GM23248 (cell line): ENCODE results near the gene SYNJ1. TPM values are rescaled to one million over a fixed set of nuclear protein-coding genes. Genes with fewer than 3 reads are reported as not detected.
"Not testable (repeated sequence)": the region's sequence is repeated elsewhere in the genome, so short reads cannot be mapped to it uniquely, and the experiment has no call there.

Source experiments
- DNase-seq: peaks from one replicate; pipeline ENCODE4 v3.0.0-alpha.2; 2015
- H2AFZ ChIP-seq: fragments of 200-600 bp; sonication (generic); 2 replicates; pipeline ENCODE4 v1.6.1; 2016; ENCODE audit warnings: antibody characterized with exemption
- H3F3A ChIP-seq: fragments of 200-600 bp; sonication (generic); 2 replicates; pipeline ENCODE4 v1.6.1; 2016; ENCODE audit warnings: mild to moderate bottlenecking, antibody characterized with exemption, mixed run types; ENCODE audit not compliant: insufficient read depth
- H3K27ac ChIP-seq: fragments of 200-600 bp; sonication (generic); 2 replicates; pipeline ENCODE4 v1.5.1; 2016; ENCODE audit warnings: mild to moderate bottlenecking
- H3K27me3 ChIP-seq: fragments of 200-600 bp; sonication (generic); replicated peaks from 2 replicates; pipeline ENCODE4 v1.6.1; 2016; ENCODE audit warnings: mild to moderate bottlenecking; ENCODE audit not compliant: insufficient read depth
- H3K36me3 ChIP-seq: fragments of 200-600 bp; sonication (generic); 2 replicates; pipeline ENCODE4 v1.6.1; 2016; ENCODE audit warnings: low read depth, mild to moderate bottlenecking
- H3K4me1 ChIP-seq: fragments of 200-600 bp; sonication (generic); 2 replicates; pipeline ENCODE4 v1.6.1; 2016; ENCODE audit warnings: mild to moderate bottlenecking; ENCODE audit not compliant: insufficient read depth
- H3K4me2 ChIP-seq: fragments of 200-600 bp; sonication (generic); one replicate; pipeline ENCODE4 v1.6.1; 2016; ENCODE audit warnings: mild to moderate bottlenecking; ENCODE audit not compliant: unreplicated experiment
- H3K4me3 ChIP-seq: fragments of 200-600 bp; sonication (generic); 2 replicates; pipeline ENCODE4 v1.5.1; 2016; ENCODE audit warnings: mild to moderate bottlenecking
- H3K79me2 ChIP-seq: fragments of 200-600 bp; sonication (generic); 2 replicates; pipeline ENCODE4 v1.6.1; 2016; ENCODE audit warnings: mild to moderate bottlenecking; ENCODE audit not compliant: insufficient read depth
- H3K9ac ChIP-seq: fragments of 200-600 bp; sonication (generic); 2 replicates; pipeline ENCODE4 v1.6.1; 2016; ENCODE audit warnings: mild to moderate bottlenecking
- H3K9me2 ChIP-seq: fragments of 200-600 bp; sonication (generic); 2 replicates; pipeline ENCODE4 v1.6.1; 2016; ENCODE audit warnings: mixed run types, mild to moderate bottlenecking, moderate library complexity; ENCODE audit not compliant: insufficient read depth
- H3K9me3 ChIP-seq: fragments of 200-600 bp; sonication (generic); one replicate; pipeline ENCODE4 v1.6.1; 2017; ENCODE audit warnings: low read depth
- H4K20me1 ChIP-seq: fragments of 200-600 bp; sonication (generic); 2 replicates; pipeline ENCODE4 v1.6.0; 2016; ENCODE audit not compliant: insufficient read depth
- EZH2 ChIP-seq: fragments of 200-600 bp; sonication (generic); IDR thresholded peaks from 2 replicates; pipeline ENCODE4 v1.6.1; 2018; ENCODE audit warnings: antibody characterized with exemption, mild to moderate bottlenecking; ENCODE audit not compliant: insufficient read depth, poor library complexity, severe bottlenecking
- EZH2phosphoT487 ChIP-seq: fragments of 200-600 bp; sonication (generic); IDR thresholded peaks from 2 replicates; pipeline ENCODE4 v1.6.1; 2018; ENCODE audit warnings: antibody characterized with exemption, moderate library complexity, mild to moderate bottlenecking, low read depth; ENCODE audit not compliant: insufficient read depth
- WGBS, 2 experiments: methylation state at CpG; one replicate each; pipeline ENCODE4 v1.1.6; 2015 to 2017; ENCODE audit warnings: low lambda C conversion rate in 2 of 2, low coverage in 1 of 2; ENCODE audit errors: missing lambda C conversion rate in 2 of 2; 5-methylcytosine and 5-hydroxymethylcytosine counted together
- in situ Hi-C: fragments of 300-500 bp; cut with MboI; formaldehyde crosslinking; loops from 2 replicates; pipeline ENCODE4 v1.15.0; 2020
- polyA plus RNA-seq: library from polyadenylated mRNA; unstranded; fragments of >200 nt; fragmentation: Nextera tagmentation; extraction: Ambion mirVana; gene quantifications from 2 replicates; pipeline ENCODE4 v1.2.1, GENCODE V29; 2016
- total RNA-seq: library from RNA; depleted of rRNA; stranded (reverse); fragments of >200 nt; shearing (Covaris generic); gene quantifications from 2 replicates; pipeline ENCODE4 v1.2.3, GENCODE V29; 2014

Gene SYNJ1
- total and polyA plus RNA-seq, 2 experiments from 2014 or later, result 4.6 to 5.0 TPM

DNA sequence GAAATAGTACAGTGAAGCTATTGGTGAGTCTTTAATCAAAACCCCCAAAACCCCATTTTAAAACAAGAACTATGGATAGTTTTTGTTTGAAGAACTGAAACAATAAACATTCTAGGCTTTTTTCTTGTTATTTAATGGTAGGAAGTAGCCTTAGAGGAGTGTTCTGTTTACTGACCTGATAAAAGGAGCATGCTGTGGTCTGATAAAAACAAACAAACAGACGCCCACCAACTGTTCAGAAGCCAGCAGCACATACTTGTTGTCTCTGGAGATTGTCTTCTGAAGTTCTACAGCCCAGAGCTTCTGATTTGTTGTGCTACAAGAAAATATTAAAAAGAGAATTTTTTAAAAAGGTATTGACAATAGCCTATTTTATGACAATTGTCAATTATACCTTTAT is 61.6 kb downstream of the SYNJ1 start:
- WGBS, 2 experiments, result 96 to 100% methylated on average over 1 of the region's 1 CpG
- Histone ChIP-seq H2AFZ (no peak overlapping the region), H3K9ac (no peak overlapping the region), H3F3A (no peaks in the 10 kb centered on the region), H3K27me3 (no peaks in the 10 kb centered on the region), H3K9me3 (no peaks in the 10 kb centered on the region), H3K4me1 (no peaks in the 10 kb centered on the region), H3K9me2 (no peaks in the 10 kb centered on the region), H3K4me3 (no peak overlapping the region), H4K20me1 (no peaks in the 10 kb centered on the region), H3K79me2 (no peaks in the 10 kb centered on the region), H3K27ac (no peak overlapping the region), H3K4me2 (no peak overlapping the region), H3K36me3 (peaks cover 28% of the 10 kb centered on the region)
- DNase-seq, result no peak
- in situ Hi-C loops, result no loop called here
- TF ChIP-seq EZH2phosphoT487 (no peak), EZH2 (no peak)

DNA sequence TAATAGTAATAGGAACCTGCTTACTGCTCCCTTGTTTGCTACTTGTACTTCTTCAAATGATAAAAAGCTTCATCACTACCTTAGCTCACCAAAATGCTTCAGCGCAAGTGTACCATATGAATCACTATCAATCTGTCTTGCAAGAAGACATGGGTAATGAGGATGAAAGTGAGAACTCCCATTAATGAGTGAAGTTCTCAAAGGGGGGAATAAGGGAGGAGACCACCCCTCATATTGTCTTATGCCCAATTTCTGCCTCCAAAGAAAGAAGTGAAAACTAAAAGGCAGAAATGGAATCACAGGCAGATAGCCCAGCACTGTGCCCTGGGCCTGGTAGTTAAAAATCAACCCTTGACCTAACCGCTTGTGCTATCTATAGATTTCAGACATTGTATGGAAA is 63.7 kb downstream of the SYNJ1 start:
- H3K36me3 ChIP-seq, result peaks cover 28% of the 10 kb centered on the region
- WGBS, 2 experiments, result 95 to 100% methylated on average over 2 of the region's 2 CpGs
- H3K79me2 ChIP-seq, H3K4me2 ChIP-seq, in situ Hi-C loops, H3K9me2 ChIP-seq, H3K9me3 ChIP-seq, H3F3A ChIP-seq, H3K27me3 ChIP-seq, H3K9ac ChIP-seq, H2AFZ ChIP-seq, H4K20me1 ChIP-seq, H3K4me1 ChIP-seq, H3K4me3 ChIP-seq, H3K27ac ChIP-seq, DNase-seq: not testable (repeated sequence)

DNA sequence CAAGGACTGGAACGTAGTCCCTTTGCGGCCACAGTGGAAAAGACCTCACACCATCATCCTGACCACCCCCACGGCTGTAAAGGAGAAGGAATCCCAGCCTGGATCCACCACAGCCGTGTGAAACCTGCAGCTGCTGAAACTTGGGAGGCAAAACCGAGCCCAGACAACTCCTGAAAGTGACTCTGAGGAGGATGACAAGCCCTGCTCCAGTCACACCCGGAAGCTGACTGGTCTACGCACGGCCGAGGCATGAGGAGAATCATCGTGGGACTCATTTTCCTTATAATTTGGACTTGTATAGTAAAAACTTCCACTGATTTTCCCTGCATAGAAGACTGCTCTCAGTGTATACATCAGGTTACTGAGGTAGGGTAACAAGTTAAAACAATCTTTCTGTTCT is 65.8 kb downstream of the SYNJ1 start:
- WGBS, 2 experiments, result 89 to 90% methylated on average over 10 of the region's 10 CpGs
- H3K79me2 ChIP-seq, H3K27me3 ChIP-seq, H2AFZ ChIP-seq, H3K4me1 ChIP-seq, H3K4me2 ChIP-seq, H3K9ac ChIP-seq, H3K27ac ChIP-seq, DNase-seq, H3K9me2 ChIP-seq, H3F3A ChIP-seq, H3K9me3 ChIP-seq, in situ Hi-C loops, H3K4me3 ChIP-seq, H4K20me1 ChIP-seq: not testable (repeated sequence)
- H3K36me3 ChIP-seq, result peaks cover 32% of the 10 kb centered on the region

DNA sequence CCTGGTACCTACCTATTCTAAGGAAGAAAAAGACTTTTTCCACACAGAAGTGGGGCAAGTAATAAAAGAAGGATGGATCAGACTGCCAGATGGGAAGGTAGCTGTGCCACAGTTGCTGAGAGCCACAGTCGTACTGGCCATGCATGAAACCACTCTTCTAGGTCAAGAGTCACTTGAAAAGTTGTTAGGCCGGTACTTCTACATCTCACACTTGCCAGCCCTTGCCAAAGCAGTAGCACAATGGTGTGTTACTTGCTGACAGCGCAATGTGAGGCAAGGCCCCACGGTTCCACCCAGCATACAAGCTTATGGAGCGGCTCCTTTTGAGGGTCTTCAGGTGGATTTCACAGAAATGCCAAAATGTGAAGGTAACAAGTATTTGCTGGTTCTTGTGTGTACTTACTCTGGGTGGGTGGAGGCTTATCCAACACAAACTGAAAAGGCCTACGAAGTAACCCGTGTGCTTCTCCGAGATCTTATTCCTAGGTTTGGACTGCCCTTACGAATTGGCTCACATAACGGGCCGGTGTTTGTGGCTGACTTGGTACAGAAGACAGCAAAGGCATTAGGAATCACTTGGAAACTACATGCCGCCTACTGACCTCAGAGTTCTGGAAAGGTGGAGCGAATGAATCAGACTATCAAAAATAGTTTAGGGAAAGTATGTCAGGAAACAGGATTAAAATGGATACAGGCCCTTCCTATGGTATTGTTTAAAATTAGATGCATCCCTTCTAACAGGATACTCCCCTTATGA is 66.6 kb downstream of the SYNJ1 start:
- H3K9ac ChIP-seq, in situ Hi-C loops, H3K79me2 ChIP-seq, H3K9me2 ChIP-seq, H4K20me1 ChIP-seq, H2AFZ ChIP-seq, H3K4me3 ChIP-seq, H3K4me2 ChIP-seq, H3K27ac ChIP-seq, H3F3A ChIP-seq, H3K4me1 ChIP-seq, H3K9me3 ChIP-seq, H3K27me3 ChIP-seq, DNase-seq: not testable (repeated sequence)
- H3K36me3 ChIP-seq, result peaks cover 34% of the 10 kb centered on the region
- 94% methylated on average over 13 of the region's 13 CpGs for WGBS, 2 experiments

DNA sequence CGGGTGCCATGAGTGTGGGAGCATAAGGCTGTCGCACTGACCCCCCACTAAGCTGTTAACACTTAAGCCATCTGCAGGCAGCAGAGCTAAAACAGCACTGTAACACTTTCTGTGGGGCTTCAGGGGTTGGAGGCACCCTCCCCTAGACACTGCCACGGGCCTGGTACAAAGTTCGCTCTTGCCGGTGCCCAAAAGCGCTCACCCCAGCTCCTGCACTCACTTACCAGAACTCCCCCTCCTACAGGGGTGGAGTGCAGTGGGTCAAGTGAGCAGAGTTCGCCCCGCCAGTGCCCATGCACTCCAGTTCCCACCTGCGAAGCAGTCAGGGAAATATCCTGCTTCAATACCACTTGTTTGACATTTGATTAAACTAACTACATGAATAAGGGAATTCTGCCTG is 69.3 kb downstream of the SYNJ1 start:
- Histone ChIP-seq H3K9me2 (no peaks in the 10 kb centered on the region), H3K27ac (no peak overlapping the region), H3K36me3 (peaks cover 18% of the 10 kb centered on the region; the same call in 1 of the 2 replicates), H3F3A (no peaks in the 10 kb centered on the region), H3K4me2 (no peak overlapping the region), H2AFZ (no peak overlapping the region), H3K9ac (no peak overlapping the region), H3K9me3 (no peaks in the 10 kb centered on the region), H3K4me1 (no peaks in the 10 kb centered on the region), H3K27me3 (no peaks in the 10 kb centered on the region), H4K20me1 (no peaks in the 10 kb centered on the region), H3K79me2 (no peaks in the 10 kb centered on the region), H3K4me3 (no peak overlapping the region)
- no peak for TF ChIP-seq EZH2
- no peak for TF ChIP-seq EZH2phosphoT487
- WGBS, 2 experiments, result 87 to 90% methylated on average over 9 of the region's 9 CpGs
- DNase-seq, result no peak
- in situ Hi-C loops, result no loop called here
